GM12874 (cell line): ENCODE data around the gene ELFN1.

Experiments used
- CTCF ChIP-seq: IDR thresholded peaks from 2 replicates; pipeline ENCODE4 v1.5.1; 2011; ENCODE audit warnings: low read depth, mild to moderate bottlenecking, control low read depth, low read length, moderate library complexity; ENCODE audit not compliant: insufficient read depth

ELFN1 gene

GRCh38 chr7:1748839-1749173, 78.7 kb downstream of the ELFN1 start:
- TF ChIP-seq CTCF, result no peak

GRCh38 chr7:1749351-1749863, 79.3 kb downstream of the ELFN1 start:
- TF ChIP-seq CTCF, result no peak

- TF ChIP-seq CTCF, result no peak
Observed at GRCh38 chr7:1749864-1750466, 79.9 kb downstream of the ELFN1 start.

GRCh38 chr7:1750541-1751021, 80.5 kb downstream of the ELFN1 start:
- no peak for TF ChIP-seq CTCF

- TF ChIP-seq CTCF, result no peak
Observed at GRCh38 chr7:1752111-1752510, 82.0 kb downstream of the ELFN1 start.

GRCh38 chr7:1752771-1753563, 82.9 kb downstream of the ELFN1 start:
- TF ChIP-seq CTCF, result no peak

- no peak for TF ChIP-seq CTCF
Observed at GRCh38 chr7:1753564-1753867, 83.4 kb downstream of the ELFN1 start.
